HG02885 (cell line): Measurements from ENCODE around the gene FLVCR2.
A peak's percentile ranks its signal among the peaks of the same experiment; 100 is the strongest.

Experiments used
- ATAC-seq: cut with Tn5 transposase; IDR thresholded peaks from one replicate; pipeline ENCODE4 v1.9.1; 2021; ENCODE audit warnings: mild to moderate bottlenecking; ENCODE audit not compliant: unreplicated experiment, poor library complexity

Gene FLVCR2

DNA sequence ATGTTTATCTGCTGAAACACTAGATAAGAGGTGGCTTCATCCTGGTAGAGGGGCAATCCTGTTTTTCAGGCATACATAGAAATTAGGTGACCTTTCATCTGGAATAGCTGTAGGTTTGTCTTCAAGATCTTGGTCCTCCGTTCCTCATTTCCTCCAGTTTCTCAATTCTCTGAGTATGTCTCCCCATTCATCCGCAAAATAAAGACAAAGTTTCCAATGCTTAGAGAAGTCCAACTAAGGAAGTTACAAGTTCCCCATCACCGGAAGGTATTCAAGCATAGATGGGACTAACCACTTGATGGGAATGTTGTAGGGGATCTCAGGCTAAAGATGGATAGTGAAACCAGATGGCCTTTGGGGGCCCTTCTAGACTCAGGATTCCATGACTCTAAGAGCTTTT lies 48.0 kb downstream of the FLVCR2 start:
- ATAC-seq, result no peak

DNA sequence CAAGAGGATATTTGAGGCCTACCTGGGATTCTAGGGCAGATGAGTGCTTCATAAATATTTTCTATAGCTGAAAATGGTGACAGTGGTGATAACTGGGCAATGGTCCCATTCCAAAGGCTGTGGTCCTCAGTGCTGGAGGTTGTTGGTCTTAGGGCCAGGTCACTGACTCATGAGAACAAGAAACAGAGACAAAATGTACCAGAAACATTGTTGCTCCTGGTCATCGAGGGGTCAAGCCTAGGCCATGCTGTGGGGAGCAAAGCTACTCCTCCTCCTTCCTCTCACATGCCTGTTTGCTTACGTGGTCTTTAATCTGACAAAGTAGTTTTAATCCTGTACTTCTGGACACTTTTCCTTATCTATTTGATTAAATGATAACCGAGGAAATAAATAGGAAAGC lies 48.4 kb downstream of the FLVCR2 start:
- no peak for ATAC-seq

DNA sequence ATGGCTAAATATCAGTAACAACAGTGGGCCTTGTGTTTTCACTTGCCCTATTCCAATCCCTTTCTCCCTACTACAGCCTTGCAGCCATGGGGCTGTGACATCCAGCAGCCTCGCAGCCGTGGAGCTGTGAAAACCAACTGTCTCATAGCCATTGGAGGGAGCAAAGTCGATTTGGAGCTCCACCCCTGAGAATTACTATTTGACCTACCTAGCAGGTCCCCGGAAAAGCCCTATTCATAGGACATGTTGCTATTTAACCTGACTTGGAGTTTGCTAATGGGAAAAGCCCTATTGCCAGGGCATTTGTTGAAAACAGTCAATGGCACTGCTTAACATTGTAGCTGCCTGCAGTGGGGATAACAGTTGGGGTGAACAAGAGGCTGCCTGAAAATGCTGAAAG lies 49.0 kb downstream of the FLVCR2 start:
- ATAC-seq, result no peak

DNA sequence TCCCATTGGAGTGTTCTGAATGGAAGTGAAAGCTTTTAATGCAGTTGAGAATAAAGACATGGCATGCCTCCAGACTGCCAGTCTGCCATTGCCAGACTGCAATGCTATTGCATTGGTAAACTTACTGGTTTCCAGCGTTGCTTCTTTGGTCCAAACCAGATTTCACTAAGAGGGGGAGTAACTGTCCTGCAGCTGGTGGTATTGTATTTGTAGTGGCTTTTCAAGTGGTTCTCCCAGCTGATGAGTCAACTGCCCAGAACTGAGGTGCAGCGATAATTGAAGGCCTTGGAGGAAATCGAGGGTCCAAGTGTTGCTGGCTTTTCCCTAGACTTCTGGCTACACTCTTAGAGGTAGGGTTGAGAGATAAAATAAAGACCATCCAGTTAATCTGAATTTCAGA lies 50.4 kb downstream of the FLVCR2 start:
- no peak for ATAC-seq

DNA sequence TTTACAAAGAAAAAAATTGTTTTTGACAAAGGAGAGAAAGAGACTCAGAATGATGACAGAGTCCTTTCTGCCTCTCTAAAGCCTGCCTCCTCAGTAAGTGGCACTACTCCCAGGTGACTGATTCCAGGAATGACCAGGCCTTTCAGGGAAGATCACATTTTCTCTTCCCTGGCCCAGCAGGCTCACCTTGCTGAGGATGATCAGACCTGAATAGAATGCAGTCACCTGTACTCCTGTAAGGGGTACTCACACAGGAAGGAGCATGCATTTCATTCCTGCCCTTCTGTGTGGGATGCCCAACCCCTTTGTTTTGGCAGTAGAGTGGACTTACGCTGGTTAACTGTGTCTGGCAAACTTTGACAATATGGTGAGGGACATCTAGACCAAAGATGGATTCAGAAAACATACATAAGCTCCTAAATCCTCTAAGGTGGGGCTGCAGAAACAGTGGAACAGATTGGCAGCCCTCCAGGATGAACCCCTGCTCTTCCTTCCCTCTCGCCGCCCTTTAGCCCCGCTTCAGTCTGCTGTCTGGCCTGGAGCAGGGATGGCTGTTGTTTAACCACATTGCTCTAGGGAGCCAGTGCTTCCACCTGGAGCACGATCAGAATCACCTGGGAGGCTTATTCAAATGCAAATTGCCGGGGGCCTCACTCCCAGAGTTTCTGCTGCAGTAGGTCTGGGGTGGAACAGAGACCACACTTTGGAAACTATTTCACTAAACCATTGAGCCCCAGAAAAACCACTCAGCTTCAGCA lies 52.5 kb downstream of the FLVCR2 start:
- ATAC-seq, result no peak

DNA sequence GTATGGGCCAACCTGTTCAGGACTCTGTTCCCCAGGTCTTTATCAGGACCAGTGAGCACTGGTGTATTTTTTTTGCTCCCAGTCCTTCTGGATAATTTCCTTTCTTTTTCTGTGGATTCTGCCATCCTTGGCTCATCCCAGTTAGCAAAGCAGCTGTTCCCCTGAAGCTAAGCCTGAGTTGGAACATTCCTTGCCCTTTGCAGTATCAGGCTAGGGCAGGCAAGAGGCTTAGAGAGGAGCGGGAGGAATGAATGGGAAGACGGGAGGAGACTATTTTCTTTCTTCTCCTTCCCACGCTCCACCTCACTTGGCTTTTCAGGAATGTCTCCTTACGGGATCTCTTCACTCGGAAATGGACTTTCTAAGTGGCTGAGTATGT lies 53.0 kb downstream of the FLVCR2 start:
- ATAC-seq, result no peak

DNA sequence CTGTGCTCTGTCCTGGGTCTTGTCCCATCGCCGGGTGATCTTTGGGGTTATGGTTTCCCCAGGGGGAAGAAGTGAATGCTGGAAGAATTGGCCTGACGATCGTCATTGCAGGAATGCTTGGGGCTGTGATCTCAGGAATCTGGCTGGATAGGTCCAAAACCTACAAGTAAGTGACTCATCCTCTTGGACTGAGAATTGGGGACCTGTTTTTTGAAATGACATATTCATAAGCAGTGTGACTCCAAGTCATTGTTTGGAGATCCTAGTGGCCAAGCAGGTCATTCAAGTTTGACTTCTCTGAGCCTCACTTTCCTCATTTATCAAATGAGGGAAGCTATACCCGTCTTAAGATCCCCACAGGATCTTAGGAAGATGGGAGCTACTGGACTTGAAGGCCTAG lies 56.4 kb downstream of the FLVCR2 start:
- ATAC-seq, result no peak

DNA sequence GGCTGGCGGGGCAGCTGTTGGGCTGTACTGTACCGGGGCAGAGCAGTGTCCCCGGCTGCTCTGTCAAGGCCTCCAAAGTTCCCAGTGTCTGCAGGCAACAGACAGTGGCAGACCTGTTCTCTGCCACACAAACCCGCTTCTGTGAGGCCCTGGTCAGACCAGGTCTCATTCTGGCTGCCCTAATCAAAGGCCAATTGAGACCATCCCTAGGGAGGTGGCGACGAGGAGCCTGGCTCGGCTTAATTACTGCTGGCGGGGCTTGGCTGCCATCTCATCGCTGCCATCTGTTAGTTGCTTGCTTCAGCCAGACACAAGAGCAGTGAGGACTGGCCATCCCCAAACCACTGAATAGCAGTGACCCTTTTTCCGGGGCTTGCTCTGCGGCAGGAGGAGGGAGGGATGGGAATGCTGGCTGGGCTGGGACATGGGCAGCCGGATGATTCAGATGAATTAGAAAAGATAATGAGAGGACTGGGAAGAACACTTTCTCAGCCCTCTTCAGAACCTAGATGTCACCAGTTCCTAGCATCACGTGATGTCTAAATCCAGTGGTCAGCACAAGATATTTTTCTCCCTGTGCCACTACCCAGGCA lies 57.8 kb downstream of the FLVCR2 start:
- no peak for ATAC-seq

DNA sequence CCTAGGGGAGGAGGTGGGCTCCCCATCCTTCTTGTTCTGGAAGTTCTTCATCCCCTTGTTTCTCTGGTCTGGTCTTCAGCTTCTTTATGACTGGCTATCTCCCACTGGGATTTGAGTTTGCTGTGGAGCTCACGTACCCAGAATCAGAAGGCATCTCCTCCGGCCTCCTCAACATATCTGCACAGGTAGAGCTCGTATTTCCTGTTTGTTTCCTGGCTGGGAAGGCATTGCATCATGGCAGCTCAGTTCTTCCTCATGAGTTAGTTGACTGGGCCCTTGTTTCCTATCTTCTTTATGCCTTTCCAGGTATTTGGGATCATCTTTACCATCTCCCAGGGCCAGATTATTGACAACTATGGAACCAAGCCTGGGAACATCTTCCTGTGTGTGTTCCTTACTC lies 62.5 kb downstream of the FLVCR2 start:
- ATAC-seq, result no peak

DNA sequence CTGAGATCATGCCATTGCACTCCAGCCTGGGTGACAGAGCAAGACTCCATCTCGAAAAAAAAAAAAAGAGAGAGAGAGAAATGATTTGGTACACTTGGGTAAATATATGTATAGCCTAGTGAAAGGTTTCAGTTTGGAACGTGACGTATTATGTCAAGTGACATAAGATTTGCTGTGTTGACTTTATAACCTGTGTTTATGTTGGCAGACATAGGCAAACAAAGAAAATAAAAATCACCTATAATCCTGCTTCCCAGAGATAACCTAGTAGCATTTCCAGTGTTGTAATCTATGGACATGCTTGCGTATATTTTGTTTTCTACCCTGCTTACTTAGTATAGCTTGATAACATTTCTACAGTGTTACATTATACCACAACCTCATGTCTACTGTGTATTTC lies 65.6 kb downstream of the FLVCR2 start:
- ATAC-seq, result no peak

DNA sequence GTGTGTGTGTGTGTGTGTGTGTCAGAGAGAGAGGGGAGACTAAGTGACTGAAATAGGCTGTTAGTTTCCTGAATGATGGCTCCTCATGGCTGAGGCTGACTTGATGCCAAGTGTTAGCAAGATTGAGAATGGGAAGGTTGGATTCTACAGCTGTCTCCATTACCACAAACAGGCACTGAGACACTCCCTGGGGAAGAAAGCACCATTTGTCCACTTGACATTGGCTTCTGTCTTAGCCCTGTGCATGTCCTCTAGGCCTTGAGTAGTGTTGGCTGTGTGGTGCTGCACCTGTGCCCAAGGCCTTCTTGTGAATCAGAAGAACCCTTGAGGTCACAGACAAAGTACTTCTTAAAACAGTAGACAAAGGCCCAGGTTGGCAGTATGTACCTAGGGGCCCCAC lies 66.6 kb downstream of the FLVCR2 start:
- ATAC-seq, result no peak

DNA sequence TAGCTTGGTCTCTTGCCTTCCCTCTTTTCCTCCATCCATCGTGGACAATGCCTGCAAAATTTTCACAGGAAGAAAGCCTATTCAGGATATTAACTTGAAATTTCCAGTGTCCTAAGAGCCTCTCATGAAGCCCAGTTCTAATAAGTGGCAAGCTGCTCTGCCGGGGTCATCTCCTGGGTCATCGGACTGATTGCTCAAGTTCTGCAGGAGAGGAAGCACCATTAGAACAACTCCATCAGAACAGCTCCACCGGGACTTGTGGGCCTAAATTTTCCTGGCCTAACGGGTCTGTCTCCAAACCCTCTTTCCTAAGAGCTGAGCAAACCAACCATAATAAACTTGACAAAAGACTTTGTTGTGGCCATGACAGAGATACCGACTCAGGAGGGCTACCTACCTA lies 68.3 kb downstream of the FLVCR2 start:
- no peak for ATAC-seq

DNA sequence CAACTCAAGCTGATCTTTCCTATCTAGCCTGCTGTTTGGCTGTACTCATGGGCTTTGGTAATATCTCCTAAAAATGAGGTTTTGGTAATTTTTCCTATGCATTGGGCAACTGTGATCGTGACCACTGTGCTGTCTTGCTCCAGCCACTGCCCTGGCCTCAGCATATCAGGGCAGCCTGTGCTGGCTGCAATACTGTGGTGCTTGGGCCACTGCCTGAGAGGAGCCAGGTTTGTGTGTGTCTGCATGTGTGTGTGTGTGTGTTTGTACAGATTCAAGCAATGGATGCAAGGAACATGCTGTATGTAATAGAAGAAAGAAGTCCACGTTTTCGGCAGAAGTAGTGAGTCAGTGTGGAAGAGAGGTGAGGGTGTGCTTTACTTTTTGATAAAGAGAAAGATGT lies 69.2 kb downstream of the FLVCR2 start:
- ATAC-seq, result no peak

DNA sequence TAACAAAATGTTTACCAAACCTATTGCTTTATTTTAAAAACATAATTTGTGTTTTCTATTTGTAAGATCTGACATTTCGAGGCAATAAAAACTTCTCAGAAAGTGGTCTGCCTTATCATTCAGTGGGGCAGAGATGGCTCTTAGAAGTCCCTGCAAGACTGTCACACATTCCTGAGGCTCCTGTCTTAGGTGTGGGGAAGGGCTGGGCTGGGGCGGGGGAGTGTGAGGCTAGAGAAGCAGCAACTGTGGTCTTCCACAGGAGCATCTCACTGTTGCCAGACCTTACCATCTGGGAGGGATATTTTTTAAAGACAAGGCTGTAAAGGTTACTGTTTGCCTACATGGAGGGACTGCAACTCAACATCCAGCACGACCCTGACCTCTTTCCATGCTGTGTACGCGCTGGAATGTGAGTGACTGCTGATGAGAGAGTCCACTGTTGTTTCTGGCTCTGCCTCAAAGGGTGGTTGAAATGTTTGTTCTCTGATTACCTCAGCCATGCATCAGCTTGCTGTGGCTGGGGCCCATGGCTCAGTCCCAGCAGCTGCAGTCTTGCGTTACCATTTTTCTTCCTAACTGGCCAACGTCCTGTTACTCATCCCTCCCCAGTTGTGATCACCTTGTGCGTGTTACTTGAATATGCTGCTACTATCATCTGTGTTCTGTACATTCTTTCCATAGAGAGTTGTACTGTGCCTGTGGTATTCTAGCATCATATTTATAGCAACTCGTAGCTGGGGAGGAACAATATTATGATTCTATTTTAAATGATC lies 69.8 kb downstream of the FLVCR2 start:
- ATAC-seq, result no peak

DNA sequence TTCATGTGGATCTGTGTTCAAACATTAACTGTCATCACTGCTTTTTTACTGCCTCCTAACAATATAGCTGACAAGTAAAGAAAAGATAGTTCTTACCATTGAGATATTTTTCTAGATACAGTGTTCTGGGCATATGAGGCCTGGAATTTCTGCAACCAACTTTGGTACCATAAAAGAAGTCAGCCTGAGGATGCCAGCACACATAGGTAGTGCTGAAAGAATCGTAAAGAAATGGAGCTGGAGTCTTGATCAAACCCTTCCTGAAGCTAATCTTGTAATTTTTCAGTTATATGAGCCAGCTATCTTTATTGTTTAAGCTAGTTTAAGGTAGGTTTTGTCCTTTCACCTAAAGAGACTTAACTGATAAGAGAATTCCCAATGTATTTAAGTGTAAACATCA lies 70.9 kb downstream of the FLVCR2 start:
- ATAC-seq, result no peak

DNA sequence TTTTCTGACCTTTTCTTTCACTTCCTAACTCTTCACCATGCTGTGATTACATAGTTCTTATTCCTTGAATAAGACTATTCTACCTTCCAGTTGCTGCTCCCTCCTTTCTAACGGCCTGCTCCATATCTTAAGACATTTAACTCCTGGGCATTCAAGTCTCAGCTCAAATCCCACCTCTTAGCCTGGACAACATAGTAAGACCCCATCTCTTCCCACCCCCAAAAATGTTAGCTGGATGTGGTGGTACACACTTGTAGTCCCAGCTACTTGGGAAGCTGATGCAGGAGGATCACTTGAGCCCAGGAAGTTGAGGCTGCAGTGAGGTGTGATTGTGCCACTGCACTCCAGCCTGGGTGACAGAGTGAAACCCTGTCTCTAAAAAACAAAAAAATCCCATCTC lies 71.4 kb downstream of the FLVCR2 start:
- no peak for ATAC-seq

DNA sequence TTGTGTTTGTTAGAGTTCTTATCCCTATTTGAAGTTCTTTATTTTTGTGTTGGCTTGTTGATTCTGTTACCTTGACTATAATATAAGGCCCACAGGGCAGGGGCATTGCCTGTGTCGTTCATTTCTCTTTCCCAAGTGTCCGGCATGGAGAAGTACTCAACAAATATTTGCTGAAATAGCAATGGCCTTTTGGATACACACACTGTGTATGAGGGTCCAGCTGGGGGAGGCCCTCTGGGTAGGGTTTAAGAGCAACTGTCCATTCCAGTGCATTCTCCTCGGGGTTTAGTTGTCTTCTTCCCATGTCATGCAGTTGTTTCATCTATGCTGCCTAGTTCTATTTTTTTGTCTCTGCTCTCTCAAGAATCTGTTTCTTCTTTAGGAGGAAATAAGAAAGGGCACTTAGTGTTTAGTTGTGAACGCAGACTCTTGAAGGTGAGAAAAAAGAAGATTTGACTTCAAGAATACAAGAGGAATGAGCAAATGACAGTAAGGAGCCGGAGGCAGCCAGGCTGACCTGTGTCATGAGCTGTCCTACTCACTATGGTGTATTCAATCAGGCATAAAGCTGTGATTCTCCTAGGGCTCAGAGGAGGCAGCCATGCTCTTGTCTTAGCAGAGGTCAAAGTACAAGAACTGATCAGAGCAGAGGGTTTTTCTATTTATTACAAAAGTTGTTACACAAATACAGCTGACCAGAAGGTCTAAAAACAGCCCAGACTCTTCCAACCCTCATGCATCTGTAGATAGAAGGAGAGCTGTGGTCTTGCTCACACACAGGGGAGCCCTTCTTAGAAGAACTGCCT lies 72.0 kb downstream of the FLVCR2 start:
- no peak for ATAC-seq

DNA sequence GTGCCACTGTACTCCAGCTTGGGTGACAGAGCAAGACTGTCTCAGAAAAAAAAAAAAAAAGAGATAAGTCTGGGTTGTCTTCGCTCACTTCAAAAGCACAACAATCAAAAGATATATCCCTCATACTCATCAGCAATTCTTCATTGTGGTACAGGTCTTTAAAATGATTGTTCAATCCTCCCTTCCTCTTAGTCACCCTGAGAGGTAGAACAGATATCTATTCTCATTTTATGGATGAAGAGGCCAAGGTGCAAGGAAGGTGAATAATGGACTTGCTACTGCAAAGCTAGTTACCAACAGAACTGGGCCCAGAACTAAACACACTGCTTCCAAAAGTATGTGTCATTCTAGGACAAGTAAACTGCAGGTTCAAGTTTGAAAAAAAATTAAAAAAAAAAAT lies 75.1 kb downstream of the FLVCR2 start:
- ATAC-seq, result no peak

DNA sequence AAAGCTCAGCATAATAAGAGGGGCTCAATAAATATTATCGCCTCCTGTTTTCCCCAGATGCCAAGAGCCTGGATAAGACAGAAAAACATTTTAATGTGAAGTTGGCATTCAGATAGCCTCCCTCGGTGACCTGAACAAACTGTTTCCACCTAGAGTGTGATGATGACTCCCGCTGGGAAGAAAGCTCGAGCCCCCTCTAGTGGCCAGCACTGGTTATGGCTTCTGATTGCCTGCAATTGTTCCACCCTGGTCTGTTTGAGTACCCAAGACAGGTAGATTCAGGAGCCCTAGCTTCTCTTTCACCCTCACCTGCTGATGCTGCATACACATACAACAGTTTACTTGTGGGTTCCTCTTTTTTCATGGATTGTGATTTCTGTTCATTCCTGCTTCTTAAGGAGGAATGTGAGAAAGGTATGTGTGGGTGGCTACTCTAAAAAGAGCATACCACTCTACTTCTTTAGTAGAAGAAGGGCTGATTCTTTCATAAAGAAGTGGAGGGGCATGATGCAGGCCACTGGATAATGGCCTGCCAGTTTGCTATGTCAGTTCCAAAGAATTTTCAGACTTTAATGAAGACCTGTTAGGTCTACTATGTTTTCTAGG lies 75.8 kb downstream of the FLVCR2 start:
- ATAC-seq, result peak; percentile 67

DNA sequence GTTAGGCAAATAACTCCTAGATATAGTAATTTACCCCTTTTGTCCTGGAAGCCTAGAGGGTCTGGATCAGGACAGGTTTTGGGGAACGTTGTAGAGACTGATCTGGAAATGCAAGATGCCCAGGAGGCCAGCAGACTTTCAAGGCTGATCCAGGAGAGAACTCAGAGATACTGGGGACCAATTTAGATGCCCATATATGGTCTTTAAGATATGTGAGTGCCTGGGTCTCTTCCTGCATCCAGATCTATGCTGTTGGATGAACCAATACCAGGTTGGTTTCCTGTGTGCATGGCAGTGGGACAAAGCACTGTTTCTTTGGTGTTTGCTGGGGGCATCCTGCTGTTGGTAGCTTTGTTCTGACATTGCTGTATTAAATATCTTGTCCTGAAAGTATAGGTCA lies 76.8 kb downstream of the FLVCR2 start:
- no peak for ATAC-seq
